NT2/D1 (cell line): ENCODE data around the gene STARD3.

ENCODE experiments used
- SUZ12 ChIP-seq: IDR thresholded peaks from 2 replicates; pipeline ENCODE4 v1.6.1; 2011; ENCODE audit not compliant: insufficient read length, insufficient read depth; ENCODE audit errors: extremely low read depth
- YY1 ChIP-seq: IDR thresholded peaks from 2 replicates; pipeline ENCODE4 v1.6.1; 2011; ENCODE audit not compliant: insufficient read length, insufficient read depth
- ZNF274 ChIP-seq: IDR thresholded peaks from 2 replicates; pipeline ENCODE4 v1.6.1; 2011; ENCODE audit warnings: mild to moderate bottlenecking, low read depth, low read length

- no peak for TF ChIP-seq YY1
- no peak for TF ChIP-seq SUZ12
- TF ChIP-seq ZNF274, result no peak
Observed at GRCh38 chr17:39626171-39627046, 10.5 kb upstream of the STARD3 start, which contains the start of gene PPP1R1B.
